Endothelial cell of umbilical vein (primary cell): Measurements from ENCODE around the gene STAT1. TPM values are rescaled to one million over a fixed set of nuclear protein-coding genes. Genes with fewer than 3 reads are reported as not detected.

Experiments
- BruUV-seq: library from RNA; stranded (reverse); fragments of 400-500 nt; replicated peaks from 2 replicates; lab custom pipeline; 2021; lab: Mats Ljungman, UMichigan
- CTCF ChIA-PET: fragments of 300-600, 350-600 bp; sonication (Branson Sonifier 250); formaldehyde crosslinking; loops from one replicate; lab custom pipeline; 2021; ENCODE audit warnings: antibody characterized with exemption, inconsistent platforms; lab: Charles Lee
- POLR2A ChIA-PET: fragments of 300-600, 350-600 bp; sonication (Branson Sonifier 250); formaldehyde crosslinking; loops from one replicate; lab custom pipeline; 2021; ENCODE audit warnings: antibody characterized with exemption, inconsistent platforms; lab: Charles Lee
- DNase-seq: peaks from one replicate; pipeline ENCODE4 v3.0.0-alpha.2; 2011; ENCODE audit warnings: low read depth, low spot score
- FAIRE-seq: peaks from 2 replicates; lab custom pipeline; 2011; peaks lifted over from hg19 to GRCh38; lab: Jason Lieb, UNC
- H2AFZ ChIP-seq: 2 replicates; pipeline ENCODE4 v1.6.0; 2012; ENCODE audit warnings: low read depth, low read length, control low read depth, inconsistent platforms
- H3K27ac ChIP-seq: 2 replicates; pipeline ENCODE4 v1.5.1; 2011; ENCODE audit warnings: low read depth, mild to moderate bottlenecking, control low read depth, low read length, moderate library complexity; ENCODE audit not compliant: insufficient read depth
- H3K27me3 ChIP-seq, 2 experiments: 2 replicates each; pipeline versions ENCODE4 v1.6.0 to v1.6.1; 2011; ENCODE audit warnings: low read length in 2 of 2, mixed read lengths in 1 of 2; ENCODE audit not compliant: control insufficient read depth in 2 of 2, insufficient read depth in 2 of 2
- H3K36me3 ChIP-seq, 2 experiments: 2 replicates in 1 of 2; 3 replicates in 1 of 2; pipeline ENCODE4 v1.5.1; 2011; ENCODE audit warnings: low read length in 2 of 2, mild to moderate bottlenecking in 1 of 2, moderate library complexity in 1 of 2; ENCODE audit not compliant: control insufficient read depth in 2 of 2, insufficient read depth in 2 of 2; ENCODE audit errors: extremely low read depth in 1 of 2
- H3K4me1 ChIP-seq: 3 replicates; pipeline ENCODE4 v1.5.1; 2011; ENCODE audit warnings: mild to moderate bottlenecking, low read length; ENCODE audit not compliant: control insufficient read depth, insufficient read depth; ENCODE audit errors: extremely low read depth
- H3K4me2 ChIP-seq: 2 replicates; pipeline ENCODE4 v1.6.1; 2011; ENCODE audit warnings: low read length, control low read depth, mixed read lengths; ENCODE audit not compliant: insufficient read depth
- H3K4me3 ChIP-seq, 3 experiments: fragments of 200-600 bp in 1 of 3; sonication (generic), shearing (Covaris generic) in 1 of 3; replicated peaks in 1 of 3; 2 replicates each; pipeline ENCODE4 v1.5.1; 2011 to 2016; ENCODE audit warnings: control low read depth in 3 of 3, low read length in 3 of 3, mild to moderate bottlenecking in 2 of 3, inconsistent platforms in 1 of 3, low read depth in 1 of 3, moderate library complexity in 1 of 3; ENCODE audit not compliant: insufficient read depth in 1 of 3
- H3K79me2 ChIP-seq: 2 replicates; pipeline ENCODE4 v1.6.0; 2012; ENCODE audit warnings: low read length, inconsistent platforms; ENCODE audit not compliant: control insufficient read depth, insufficient read depth
- H3K9ac ChIP-seq: replicated peaks from 2 replicates; pipeline ENCODE3; 2011; ENCODE audit warnings: low read length, control low read depth; ENCODE audit not compliant: insufficient read depth; ENCODE audit errors: extremely low read depth
- H3K9me1 ChIP-seq: replicated peaks from 3 replicates; pipeline ENCODE4 v1.6.0; 2011; ENCODE audit warnings: mild to moderate bottlenecking, low read length; ENCODE audit not compliant: control insufficient read depth, insufficient read depth; ENCODE audit errors: extremely low read depth
- H3K9me3 ChIP-seq: replicated peaks from 2 replicates; pipeline ENCODE4 v1.5.1; 2012; ENCODE audit warnings: low read length, inconsistent platforms; ENCODE audit not compliant: control insufficient read depth, insufficient read depth
- H4K20me1 ChIP-seq: replicated peaks from 2 replicates; pipeline ENCODE3; 2011; ENCODE audit warnings: mild to moderate bottlenecking, low read length; ENCODE audit not compliant: control insufficient read depth, insufficient read depth; ENCODE audit errors: extremely low read depth
- CTCF ChIP-seq, 2 donors: IDR thresholded peaks; 1 replicate in 1 of 2; 2 replicates in 1 of 2; pipeline ENCODE4 v1.5.1; 2011; ENCODE audit warnings: low read length in 2 of 2, mild to moderate bottlenecking in 2 of 2, moderate library complexity in 2 of 2, control low read depth in 1 of 2, inconsistent platforms in 1 of 2, low read depth in 1 of 2; ENCODE audit not compliant: insufficient read depth in 1 of 2; ENCODE audit errors: extremely low read depth in 1 of 2
- EZH2 ChIP-seq: IDR thresholded peaks from 2 replicates; pipeline ENCODE4 v1.6.1; 2012; ENCODE audit warnings: borderline replicate concordance, low read depth, mild to moderate bottlenecking, moderate library complexity, low read length, inconsistent platforms; ENCODE audit not compliant: severe bottlenecking
- FOS ChIP-seq: IDR thresholded peaks from 2 replicates; pipeline ENCODE4 v1.6.1; 2011; ENCODE audit warnings: mild to moderate bottlenecking, low read length, moderate library complexity, borderline replicate concordance; ENCODE audit not compliant: insufficient read depth
- GATA2 ChIP-seq: IDR thresholded peaks from 2 replicates; pipeline ENCODE4 v1.7.0; 2011; ENCODE audit warnings: low read depth, mild to moderate bottlenecking, moderate library complexity, mixed read lengths, low read length; ENCODE audit not compliant: insufficient read length, insufficient read depth
- JUN ChIP-seq: IDR thresholded peaks from 2 replicates; pipeline ENCODE4 v1.6.1; 2011; ENCODE audit warnings: borderline replicate concordance, low read depth; ENCODE audit not compliant: insufficient read length, insufficient read depth
- MYC ChIP-seq: IDR thresholded peaks from one replicate; pipeline ENCODE4 v1.6.1; 2011; ENCODE audit warnings: mild to moderate bottlenecking, low read depth, low read length
- POLR2A ChIP-seq: IDR thresholded peaks from 2 replicates; pipeline ENCODE4 v1.6.1; 2012; ENCODE audit warnings: low read depth, mild to moderate bottlenecking, control low read depth, low read length
- POLR2AphosphoS5 ChIP-seq: IDR thresholded peaks from 2 replicates; pipeline ENCODE4 v1.6.1; 2012; ENCODE audit warnings: low read depth, mild to moderate bottlenecking, control low read depth, low read length, moderate library complexity; ENCODE audit not compliant: insufficient read depth
- dilution Hi-C: fragments of 300-500 bp; cut with MboI; formaldehyde crosslinking; loops from one replicate; pipeline ENCODE4 v1.15.0; 2019; ENCODE audit warnings: low sequenced_read_pairs; ENCODE audit not compliant: extremely low pct_ligation_motif_present
- intact Hi-C: fragments of 100-400 bp; cut with micrococcal nuclease; formaldehyde crosslinking; loops from one replicate; pipeline ENCODE4 v1.10.0; 2022
- polyA plus RNA-seq, 4 experiments: library from polyadenylated mRNA; depleted of rRNA in 3 of 4; stranded (reverse) in 3 of 4; unstranded in 1 of 4; fragments of >200 nt; gene quantifications; 2 replicates each; pipeline versions ENCODE4 v1.2.1 to v1.2.3, GENCODE V29; 2011 to 2012; ENCODE audit warnings: missing spikeins in 1 of 4
- total RNA-seq: library from RNA; stranded (reverse); gene quantifications from 2 replicates; pipeline ENCODE4 v1.2.3, GENCODE V29; 2021
- TF ChIP-seq, protein P1 (sequence below): IDR thresholded peaks from 2 replicates; pipeline ENCODE4 v1.6.1; 2011; ENCODE audit not compliant: insufficient read depth, insufficient read length

The STAT1 gene
- total and polyA plus RNA-seq, 2 donors (not counting 3 experiments of a cell fraction or from before 2014, with no cell fraction given) = 64.2 to 67.6 TPM

GRCh38 chr2:191003405-191004309 lies 10.3 kb downstream of the STAT1 start:
- intact Hi-C loops = no loop called here
- Histone ChIP-seq H3K27ac (no peak overlapping the region), H3K79me2 (no peaks in the 10 kb centered on the region), H2AFZ (no peak overlapping the region), H3K4me3 (no peak overlapping the region), H3K9me1 (no peaks in the 10 kb centered on the region), H3K4me2 (no peak overlapping the region), H3K9ac (no peak overlapping the region), H3K36me3 (peaks cover 30 to 63% of the 10 kb centered on the region in 2 experiments), H3K9me3 (no peaks in the 10 kb centered on the region), H4K20me1 (no peaks in the 10 kb centered on the region), H3K4me1 (no peaks in the 10 kb centered on the region), H3K27me3 (no peaks in the 10 kb centered on the region)
- DNase-seq (no peak), FAIRE-seq (peak; percentile 15)
- ChIA-PET POLR2A (no interaction called here), CTCF (no interaction called here)
- TF ChIP-seq POLR2AphosphoS5 = no peak
- no peak for TF ChIP-seq CTCF (IDR thresholded peaks at IDR 0.05; ENCODE audit: extremely low read depth in 1 of 2, insufficient read depth in 1 of 2, low read depth in 1 of 2, low read length in 2 of 2)
- TF ChIP-seq JUN = no peak
- TF ChIP-seq FOS = no peak
- TF ChIP-seq, protein P1, sequence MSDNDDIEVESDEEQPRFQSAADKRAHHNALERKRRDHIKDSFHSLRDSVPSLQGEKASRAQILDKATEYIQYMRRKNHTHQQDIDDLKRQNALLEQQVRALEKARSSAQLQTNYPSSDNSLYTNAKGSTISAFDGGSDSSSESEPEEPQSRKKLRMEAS = no peak
- TF ChIP-seq GATA2 = no peak
- no peak for TF ChIP-seq MYC
- no peak for TF ChIP-seq POLR2A
- TF ChIP-seq EZH2 = no peak
- dilution Hi-C loops = no loop called here
- no TSS peak for BruUV-seq
